GM23338 (cell line): Measurements from ENCODE around the gene NHLH1. TPM values are rescaled to one million over a fixed set of nuclear protein-coding genes. Genes with fewer than 3 reads are reported as not detected.

Source experiments
- ATAC-seq: fragments of 200-7000 bp; cut with Tn5 transposase; 3 replicates; pipeline ENCODE4 v1.9.1; 2020
- DNase-seq: peaks from one replicate; pipeline ENCODE4 v3.0.0-alpha.2; 2015; ENCODE audit warnings: low spot score
- H2AFZ ChIP-seq: fragments of 200-600 bp; sonication (generic); 2 replicates; pipeline ENCODE4 v1.8.0; 2016; ENCODE audit warnings: antibody characterized with exemption, mild to moderate bottlenecking, moderate library complexity
- H3F3A ChIP-seq: fragments of 200-600 bp; sonication (generic); replicated peaks from 2 replicates; pipeline ENCODE4 v1.8.0; 2017; ENCODE audit warnings: antibody characterized with exemption, mixed run types, low read depth
- H3K27ac ChIP-seq: fragments of 200-600 bp; sonication (generic); 2 replicates; pipeline ENCODE4 v1.6.1; 2016; ENCODE audit warnings: low read depth
- H3K27me3 ChIP-seq: fragments of 200-600 bp; sonication (generic); 2 replicates; pipeline ENCODE4 v1.8.0; 2016; ENCODE audit warnings: mild to moderate bottlenecking, mixed run types, moderate library complexity; ENCODE audit not compliant: insufficient read depth
- H3K36me3 ChIP-seq: fragments of 200-600 bp; sonication (generic); 2 replicates; pipeline ENCODE4 v1.8.0; 2016; ENCODE audit warnings: mild to moderate bottlenecking; ENCODE audit not compliant: insufficient read depth
- H3K4me1 ChIP-seq: fragments of 200-600 bp; sonication (generic); 2 replicates; pipeline ENCODE4 v1.8.0; 2016; ENCODE audit warnings: mild to moderate bottlenecking, moderate library complexity; ENCODE audit not compliant: insufficient read depth
- H3K4me2 ChIP-seq: fragments of 200-600 bp; sonication (generic); 2 replicates; pipeline ENCODE4 v1.7.1; 2017; ENCODE audit warnings: mixed run types
- H3K4me3 ChIP-seq: fragments of 200-600 bp; sonication (generic); 2 replicates; pipeline ENCODE4 v1.6.1; 2016; ENCODE audit warnings: mixed run types
- H3K79me2 ChIP-seq: fragments of 200-600 bp; sonication (generic); replicated peaks from 2 replicates; pipeline ENCODE4 v1.8.0; 2017; ENCODE audit warnings: mild to moderate bottlenecking; ENCODE audit not compliant: insufficient read depth
- H3K9me2 ChIP-seq: fragments of 200-600 bp; sonication (generic); 2 replicates; pipeline ENCODE4 v1.8.0; 2017; ENCODE audit not compliant: insufficient read depth
- H4K20me1 ChIP-seq: fragments of 200-600 bp; sonication (generic); replicated peaks from 2 replicates; pipeline ENCODE4 v1.8.0; 2017; ENCODE audit warnings: mild to moderate bottlenecking; ENCODE audit not compliant: insufficient read depth
- H3K27ac Mint-ChIP-seq: 2 replicates; pipeline ENCODE4 v1.8.0; 2020; ENCODE audit warnings: inconsistent platforms, mild to moderate bottlenecking, moderate library complexity, mixed read lengths
- H3K27me3 Mint-ChIP-seq: 3 replicates; pipeline ENCODE4 v1.8.0; 2022; ENCODE audit warnings: low read depth, mild to moderate bottlenecking, moderate library complexity, mixed read lengths, inconsistent platforms; ENCODE audit not compliant: insufficient read depth, poor library complexity
- H3K36me3 Mint-ChIP-seq: 3 replicates; pipeline ENCODE4 v1.8.0; 2021; ENCODE audit warnings: low read depth, mild to moderate bottlenecking, inconsistent platforms, moderate library complexity, mixed read lengths
- H3K4me1 Mint-ChIP-seq: 3 replicates; pipeline ENCODE4 v1.8.0; 2020; ENCODE audit warnings: mild to moderate bottlenecking, inconsistent platforms, mixed read lengths
- H3K4me3 Mint-ChIP-seq: 3 replicates; pipeline ENCODE4 v1.8.0; 2021; ENCODE audit warnings: moderate library complexity, mild to moderate bottlenecking, inconsistent platforms, mixed read lengths
- H3K9me3 Mint-ChIP-seq: 3 replicates; pipeline ENCODE4 v1.8.0; 2020; ENCODE audit warnings: moderate library complexity, mild to moderate bottlenecking, inconsistent platforms, mixed read lengths
- CREB1 ChIP-seq: fragments of 250-450 bp; sonication (Bioruptor Pico); IDR thresholded peaks from 2 replicates; pipeline ENCODE4 v1.5.0; 2020; ENCODE audit warnings: low read depth, mild to moderate bottlenecking, moderate library complexity
- CTCF ChIP-seq, 2 experiments: fragments of 200-600 bp in 1 of 2; sonication (generic) in 1 of 2; conservative IDR thresholded peaks; 2 replicates each; pipeline versions ENCODE4 v1.5.1 to v1.6.1; 2016 to 2017; ENCODE audit warnings: antibody characterized with exemption in 2 of 2, low read depth in 2 of 2, mild to moderate bottlenecking in 2 of 2, moderate library complexity in 1 of 2
- ETS1 ChIP-seq: IDR thresholded peaks from 2 replicates; pipeline ENCODE4 v1.6.1; 2016; ENCODE audit warnings: antibody characterized with exemption
- EZH2 ChIP-seq: fragments of 200-600 bp; sonication (generic); IDR thresholded peaks from one replicate; pipeline ENCODE4 v1.8.0; 2017; ENCODE audit warnings: antibody characterized with exemption, mild to moderate bottlenecking, low read depth; ENCODE audit not compliant: unreplicated experiment
- EZH2phosphoT487 ChIP-seq: fragments of 200-600 bp; sonication (generic); IDR thresholded peaks from one replicate; pipeline ENCODE4 v1.8.1; 2018; ENCODE audit warnings: antibody characterized with exemption; ENCODE audit not compliant: unreplicated experiment
- JUNB ChIP-seq: IDR thresholded peaks from one replicate; pipeline ENCODE4 v1.6.1; 2016; ENCODE audit warnings: antibody characterized with exemption; ENCODE audit not compliant: unreplicated experiment
- NANOG ChIP-seq: IDR thresholded peaks from 2 replicates; pipeline ENCODE4 v1.6.1; 2016; ENCODE audit warnings: antibody characterized with exemption, borderline replicate concordance
- POLR2AphosphoS5 ChIP-seq: IDR thresholded peaks from 2 replicates; pipeline ENCODE4 v1.6.1; 2016; ENCODE audit warnings: antibody characterized with exemption, low read depth
- REST ChIP-seq: IDR thresholded peaks from one replicate; pipeline ENCODE4 v1.6.1; 2018; ENCODE audit warnings: antibody characterized with exemption; ENCODE audit not compliant: unreplicated experiment
- STAT1 ChIP-seq: IDR thresholded peaks from one replicate; pipeline ENCODE4 v1.6.1; 2016; ENCODE audit warnings: antibody characterized with exemption; ENCODE audit not compliant: unreplicated experiment
- ZNF114 ChIP-seq: fragments of 250-450 bp; sonication (Bioruptor Pico); IDR thresholded peaks from 2 replicates; pipeline ENCODE4 v1.5.0; 2020; ENCODE audit warnings: mild to moderate bottlenecking, moderate library complexity
- ZNF331 ChIP-seq: fragments of 250-450 bp; sonication (Bioruptor Pico); IDR thresholded peaks from 2 replicates; pipeline ENCODE4 v1.5.0; 2020; ENCODE audit warnings: low read depth, mild to moderate bottlenecking, moderate library complexity
- ZNF462 ChIP-seq: fragments of 250-450 bp; sonication (Bioruptor Pico); IDR thresholded peaks from 2 replicates; pipeline ENCODE4 v1.5.0; 2020; ENCODE audit warnings: mild to moderate bottlenecking, moderate library complexity
- polyA plus RNA-seq: library from polyadenylated mRNA; unstranded; fragments of >200 nt; fragmentation: Nextera tagmentation; extraction: Ambion mirVana; gene quantifications from 2 replicates; pipeline ENCODE4 v1.2.1, GENCODE V29; 2016
- total RNA-seq: library from RNA; depleted of rRNA; stranded (reverse); fragments of >200 nt; shearing (Covaris generic); gene quantifications from 2 replicates; pipeline ENCODE4 v1.2.3, GENCODE V29; 2014

Gene NHLH1
- total and polyA plus RNA-seq, 2 experiments from 2014 or later = 0.69 to 0.89 TPM

GRCh38 chr1:160415696-160416290 is 48.9 kb downstream of the NHLH1 start:
- H3K36me3 ChIP-seq = peaks cover 4% of the 10 kb centered on the region; the same call in 1 of the 2 replicates
- Mint-ChIP-seq H3K9me3 (no peaks in the 10 kb centered on the region), H3K27ac (peak overlapping the region; percentile 75), H3K4me3 (no peak overlapping the region), H3K27me3 (peaks cover 7% of the 10 kb centered on the region), H3K36me3 (peaks cover 43% of the 10 kb centered on the region), H3K4me1 (peaks cover 25% of the 10 kb centered on the region)
- no peak overlapping the region for H3K4me2 ChIP-seq
- peaks cover 41% of the 10 kb centered on the region for H3K79me2 ChIP-seq
- H3K27me3 ChIP-seq = no peaks in the 10 kb centered on the region
- H3F3A ChIP-seq = no peaks in the 10 kb centered on the region
- TF ChIP-seq REST = no peak
- no peak for TF ChIP-seq CREB1
- no peak for TF ChIP-seq ZNF114 (CRISPR knock-in tag)
- no peak for TF ChIP-seq EZH2phosphoT487
- TF ChIP-seq ZNF462 = no peak
- TF ChIP-seq POLR2AphosphoS5 = no peak
- no peak for TF ChIP-seq STAT1
- no peak for TF ChIP-seq CTCF (conservative IDR thresholded peaks at IDR 0.05; ENCODE audit: low read depth in 2 of 2)
- no peak for TF ChIP-seq NANOG
- no peak for TF ChIP-seq ETS1
- TF ChIP-seq EZH2 = no peak
- TF ChIP-seq ZNF331 (CRISPR knock-in tag) = no peak
- TF ChIP-seq JUNB = no peak
- no peaks in the 10 kb centered on the region for H3K9me2 ChIP-seq
- peaks cover 15% of the 10 kb centered on the region for H4K20me1 ChIP-seq
- no peak overlapping the region for H3K4me3 ChIP-seq
- DNase-seq (no peak), ATAC-seq (no peak)
- no peak overlapping the region for H3K27ac ChIP-seq
- H3K4me1 ChIP-seq = peaks cover 7% of the 10 kb centered on the region
- no peak overlapping the region for H2AFZ ChIP-seq
